H9 (cell line): ENCODE data around the gene SLC25A42. TPM values are rescaled to one million over a fixed set of nuclear protein-coding genes. Genes with fewer than 3 reads are reported as not detected.
"Not testable (repeated sequence)": the region's sequence is repeated elsewhere in the genome, so short reads cannot be mapped to it uniquely, and the experiment has no call there.

Experiments used
- DNase-seq: peaks from one replicate; pipeline ENCODE4 v3.0.0-alpha.2; 2017
- H2AFZ ChIP-seq: one replicate; pipeline ENCODE4 v1.6.1; 2013; ENCODE audit warnings: mild to moderate bottlenecking, low read length, control low read depth, moderate library complexity
- H2AK5ac ChIP-seq: 2 replicates; pipeline ENCODE4 v1.6.1; 2013; ENCODE audit warnings: low read length, control low read depth, mixed read lengths; ENCODE audit not compliant: insufficient read length
- H2BK120ac ChIP-seq: one replicate; pipeline ENCODE4 v1.6.1; 2013; ENCODE audit warnings: low read depth, mild to moderate bottlenecking, low read length, control low read depth, inconsistent platforms; ENCODE audit not compliant: poor library complexity, severe bottlenecking
- H2BK12ac ChIP-seq: 2 replicates; pipeline ENCODE4 v1.6.1; 2013; ENCODE audit warnings: low read length, control low read depth, mixed read lengths, low read depth; ENCODE audit not compliant: insufficient read length
- H2BK15ac ChIP-seq: 2 replicates; pipeline ENCODE4 v1.6.1; 2013; ENCODE audit warnings: low read depth, low read length, control low read depth
- H2BK20ac ChIP-seq: one replicate; pipeline ENCODE4 v1.6.1; 2013; ENCODE audit warnings: low read depth, mild to moderate bottlenecking, low read length, control low read depth, inconsistent platforms; ENCODE audit not compliant: poor library complexity, severe bottlenecking
- H2BK5ac ChIP-seq: 2 replicates; pipeline ENCODE4 v1.6.1; 2013; ENCODE audit warnings: low read length, control low read depth, mixed read lengths; ENCODE audit not compliant: insufficient read length
- H3K14ac ChIP-seq: 2 replicates; pipeline ENCODE4 v1.6.1; 2013; ENCODE audit warnings: low read length, control low read depth; ENCODE audit not compliant: insufficient read depth
- H3K18ac ChIP-seq: 2 replicates; pipeline ENCODE4 v1.6.1; 2013; ENCODE audit warnings: low read depth, mild to moderate bottlenecking, mixed read lengths, low read length, control low read depth; ENCODE audit not compliant: insufficient read length
- H3K23ac ChIP-seq: 2 replicates; pipeline ENCODE4 v1.6.1; 2013; ENCODE audit warnings: low read length, control low read depth, mixed read lengths, low read depth; ENCODE audit not compliant: insufficient read length
- H3K23me2 ChIP-seq: 2 replicates; pipeline ENCODE4 v1.6.1; 2013; ENCODE audit warnings: low read depth, mild to moderate bottlenecking, mixed read lengths, low read length, control low read depth; ENCODE audit not compliant: insufficient read length, poor library complexity, severe bottlenecking
- H3K27ac ChIP-seq: 2 replicates; pipeline ENCODE4 v1.5.1; 2013; ENCODE audit warnings: low read length, control low read depth, mixed read lengths, low read depth; ENCODE audit not compliant: insufficient read length
- H3K27me3 ChIP-seq: 2 replicates; pipeline ENCODE4 v1.6.1; 2013; ENCODE audit warnings: low read length, control low read depth, inconsistent platforms; ENCODE audit not compliant: insufficient read depth
- H3K4ac ChIP-seq: 2 replicates; pipeline ENCODE4 v1.6.1; 2013; ENCODE audit warnings: low read depth, mild to moderate bottlenecking, control low read depth, inconsistent platforms, low read length, moderate library complexity
- H3K4me1 ChIP-seq: 2 replicates; pipeline ENCODE4 v1.6.1; 2013; ENCODE audit warnings: low read length, control low read depth, inconsistent platforms; ENCODE audit not compliant: insufficient read depth
- H3K4me2 ChIP-seq: 2 replicates; pipeline ENCODE4 v1.6.1; 2013; ENCODE audit warnings: low read length, control low read depth, mixed read lengths; ENCODE audit not compliant: insufficient read length, insufficient read depth
- H3K56ac ChIP-seq: 2 replicates; pipeline ENCODE4 v1.6.1; 2013; ENCODE audit warnings: low read depth, mild to moderate bottlenecking, mixed read lengths, low read length, control low read depth; ENCODE audit not compliant: insufficient read length
- H3K79me1 ChIP-seq: 2 replicates; pipeline ENCODE4 v1.6.1; 2013; ENCODE audit warnings: low read depth, mild to moderate bottlenecking, moderate library complexity, low read length, control low read depth, inconsistent platforms; ENCODE audit not compliant: insufficient read depth, poor library complexity, severe bottlenecking
- H3K79me2 ChIP-seq: 2 replicates; pipeline ENCODE4 v1.6.1; 2013; ENCODE audit warnings: low read length, control low read depth, inconsistent platforms; ENCODE audit not compliant: insufficient read depth
- H3K9ac ChIP-seq: 2 replicates; pipeline ENCODE4 v1.6.1; 2013; ENCODE audit warnings: low read length, control low read depth, mixed read lengths; ENCODE audit not compliant: insufficient read length; ENCODE audit errors: extremely low read depth
- H3K9me3 ChIP-seq: one replicate; pipeline ENCODE4 v1.6.1; 2013; ENCODE audit warnings: low read depth, low read length, inconsistent platforms; ENCODE audit not compliant: control insufficient read depth
- H3T11ph ChIP-seq: one replicate; pipeline ENCODE4 v1.6.1; 2013; ENCODE audit warnings: mild to moderate bottlenecking, low read length, control low read depth, inconsistent platforms
- H4K20me1 ChIP-seq: one replicate; pipeline ENCODE4 v1.6.1; 2013; ENCODE audit not compliant: control insufficient read depth, insufficient read length, insufficient read depth
- H4K5ac ChIP-seq: 2 replicates; pipeline ENCODE4 v1.6.1; 2013; ENCODE audit warnings: low read depth, mild to moderate bottlenecking, mixed read lengths, low read length, control low read depth; ENCODE audit not compliant: insufficient read length
- H4K8ac ChIP-seq: replicated peaks from 2 replicates; pipeline ENCODE4 v1.6.1; 2013; ENCODE audit warnings: low read length, control low read depth, mixed read lengths, low read depth; ENCODE audit not compliant: insufficient read length
- H4K91ac ChIP-seq: 2 replicates; pipeline ENCODE4 v1.6.1; 2013; ENCODE audit warnings: low read depth, mild to moderate bottlenecking, moderate library complexity, mixed read lengths, low read length, control low read depth; ENCODE audit not compliant: insufficient read length
- H3K27ac Mint-ChIP-seq, 3 experiments: 2 replicates in 2 of 3; 3 replicates in 1 of 3; pipeline ENCODE4 v1.8.0; 2020 to 2021; ENCODE audit warnings: mixed read lengths in 3 of 3, mild to moderate bottlenecking in 1 of 3, moderate library complexity in 1 of 3
- H3K27me3 Mint-ChIP-seq: 2 replicates; pipeline ENCODE4 v1.8.0; 2021; ENCODE audit warnings: low read depth, mild to moderate bottlenecking, moderate library complexity, mixed read lengths
- H3K36me3 Mint-ChIP-seq, 3 experiments: 2 replicates in 2 of 3; 3 replicates in 1 of 3; pipeline ENCODE4 v1.8.0; 2020 to 2021; ENCODE audit warnings: low read depth in 3 of 3, mixed read lengths in 3 of 3; ENCODE audit not compliant: insufficient read depth in 1 of 3
- H3K4me1 Mint-ChIP-seq, 2 experiments: 2 replicates each; pipeline ENCODE4 v1.8.0; 2020; ENCODE audit warnings: mixed read lengths in 2 of 2
- H3K4me3 Mint-ChIP-seq, 2 experiments: 2 replicates in 1 of 2; 3 replicates in 1 of 2; pipeline ENCODE4 v1.8.0; 2020 to 2021; ENCODE audit warnings: mild to moderate bottlenecking in 2 of 2, mixed read lengths in 2 of 2, moderate library complexity in 1 of 2
- H3K9me3 Mint-ChIP-seq, 2 experiments: 2 replicates in 1 of 2; 3 replicates in 1 of 2; pipeline ENCODE4 v1.8.0; 2020; ENCODE audit warnings: mild to moderate bottlenecking in 2 of 2, mixed read lengths in 2 of 2, moderate library complexity in 1 of 2
- CTCF ChIP-seq: fragments of 200-600 bp; sonication (generic); conservative IDR thresholded peaks from 3 replicates; pipeline ENCODE4 v1.8.0; 2021; ENCODE audit warnings: antibody characterized with exemption, mild to moderate bottlenecking
- WGBS: extraction: QIAGEN DNeasy Blood & Tissue Kit; methylation state at CpG from one replicate; pipeline ENCODE4 v1.1.7; 2013; ENCODE audit warnings: missing lambda C conversion rate, low lambda C conversion rate, mixed read lengths; ENCODE audit not compliant: insufficient read length; ENCODE audit errors: extremely low coverage; 5-methylcytosine and 5-hydroxymethylcytosine counted together
- total RNA-seq: library from RNA; stranded (reverse); gene quantifications from 2 replicates; pipeline ENCODE4 v1.2.1, GENCODE V29; 2021

Gene SLC25A42
- total RNA-seq, 1 experiment from 2014 or later = 3.6 TPM

- no peak overlapping the region for H2BK20ac ChIP-seq
- no peak overlapping the region for H3K14ac ChIP-seq
- no peak overlapping the region for H2AFZ ChIP-seq
- no peak overlapping the region for H2BK5ac ChIP-seq
- no peaks in the 10 kb centered on the region; a peak in 1 of 4 replicates for H3K4me1 Mint-ChIP-seq
- H3K9me3 ChIP-seq = no peaks in the 10 kb centered on the region
- no peak overlapping the region for H4K5ac ChIP-seq
- no peak for DNase-seq
- no peaks in the 10 kb centered on the region for H3K79me1 ChIP-seq
- no peak overlapping the region for H4K8ac ChIP-seq
- H3K4me2 ChIP-seq = no peak overlapping the region
- H3K4me3 Mint-ChIP-seq = no peak overlapping the region
- H3K9me3 Mint-ChIP-seq = no peaks in the 10 kb centered on the region; a peak in 1 of 5 replicates
- no peaks in the 10 kb centered on the region for H3K79me2 ChIP-seq
- no peak overlapping the region for H2BK12ac ChIP-seq
- no CpG with 5 or more reads among the region's 5 CpGs for WGBS
- H3K4ac ChIP-seq = no peak overlapping the region
- H3K36me3 Mint-ChIP-seq = no peaks in the 10 kb centered on the region
- H3K56ac ChIP-seq = no peak overlapping the region
- no peak overlapping the region for H3K27ac Mint-ChIP-seq
- H3K27me3 Mint-ChIP-seq = peaks cover 17% of the 10 kb centered on the region
- TF ChIP-seq CTCF = no peak
- no peak overlapping the region for H3K9ac ChIP-seq
- H3T11ph ChIP-seq = no peak overlapping the region
- no peak overlapping the region for H2AK5ac ChIP-seq
- H3K18ac ChIP-seq = no peak overlapping the region
- H2BK15ac ChIP-seq = no peak overlapping the region
- H3K23ac ChIP-seq = no peak overlapping the region
- no peak overlapping the region for H4K91ac ChIP-seq
- H3K27me3 ChIP-seq = no peaks in the 10 kb centered on the region
- no peaks in the 10 kb centered on the region for H3K23me2 ChIP-seq
- H3K27ac ChIP-seq = no peak overlapping the region
- no peaks in the 10 kb centered on the region for H4K20me1 ChIP-seq
- H2BK120ac ChIP-seq = no peak overlapping the region
- H3K4me1 ChIP-seq = no peaks in the 10 kb centered on the region
These were observed 83.5 kb downstream of the SLC25A42 start for GRCh38 chr19:19147344-19147743.

GRCh38 chr19:19148504-19148903 is 84.7 kb downstream of the SLC25A42 start:
- H3K79me2 ChIP-seq, H3K4me1 Mint-ChIP-seq, H2AK5ac ChIP-seq, H2BK5ac ChIP-seq, H3K4me2 ChIP-seq, H3K9me3 Mint-ChIP-seq, H4K20me1 ChIP-seq, H3K14ac ChIP-seq, H3K23me2 ChIP-seq, H3K4me1 ChIP-seq, H3K18ac ChIP-seq, H2BK15ac ChIP-seq, H4K8ac ChIP-seq, H4K91ac ChIP-seq, H2BK120ac ChIP-seq, H3K9me3 ChIP-seq, H3K4ac ChIP-seq, H2AFZ ChIP-seq, H2BK20ac ChIP-seq, H3K36me3 Mint-ChIP-seq, H3K27me3 ChIP-seq, H3K23ac ChIP-seq, H2BK12ac ChIP-seq, H3T11ph ChIP-seq, H3K27ac ChIP-seq, DNase-seq, H4K5ac ChIP-seq, H3K4me3 Mint-ChIP-seq, H3K79me1 ChIP-seq, H3K9ac ChIP-seq, H3K27ac Mint-ChIP-seq, H3K56ac ChIP-seq: not testable (repeated sequence)
- no CpG with 5 or more reads among the region's 8 CpGs for WGBS
- H3K27me3 Mint-ChIP-seq = peaks cover 12% of the 10 kb centered on the region
